Renal cortical epithelial cell (primary cell): ENCODE measurements around the gene CCDC175. TPM values are rescaled to one million over a fixed set of nuclear protein-coding genes. Genes with fewer than 3 reads are reported as not detected.
A peak's percentile ranks its signal among the peaks of the same experiment; 100 is the strongest.

Source experiments
- DNase-seq: peaks from one replicate; pipeline ENCODE4 v3.0.0-alpha.2; 2011; ENCODE audit warnings: low read depth
- total RNA-seq: library from RNA; depleted of rRNA; stranded (reverse); fragments of >200 nt; gene quantifications from 2 replicates; pipeline ENCODE4 v1.2.3, GENCODE V29; 2014

Gene CCDC175
- total RNA-seq = not detected in 2 replicates

GRCh38 chr14:59576332-59577294 is at the start of gene CCDC175:
Gene CCDC175 (minus strand): TSS chr14:59576812. CDS start chr14:59576775, 37 bp downstream.
- peak; percentile 69 for DNase-seq

GRCh38 chr14:59622631-59623030 is 46.0 kb upstream of the CCDC175 start:
- no peak for DNase-seq

GRCh38 chr14:59619061-59619460 is 42.4 kb upstream of the CCDC175 start:
- no peak for DNase-seq

GRCh38 chr14:59601056-59601455 is 24.4 kb upstream of the CCDC175 start:
- no peak for DNase-seq

- DNase-seq = peak; percentile 19
Measured at GRCh38 chr14:59600211-59600945, 23.8 kb upstream of the CCDC175 start.

- no peak for DNase-seq
Measured at GRCh38 chr14:59595071-59595470, 18.5 kb upstream of the CCDC175 start.

- no peak for DNase-seq
Measured at GRCh38 chr14:59591641-59592370, 15.2 kb upstream of the CCDC175 start.

- no peak for DNase-seq
Measured at GRCh38 chr14:59588101-59588500, 11.5 kb upstream of the CCDC175 start.

GRCh38 chr14:59585891-59586554 is 9.4 kb upstream of the CCDC175 start:
- no peak for DNase-seq

- DNase-seq = no peak
Measured at GRCh38 chr14:59583755-59584154, 7.1 kb upstream of the CCDC175 start.

GRCh38 chr14:59582845-59583509 is 6.4 kb upstream of the CCDC175 start:
- DNase-seq = no peak

GRCh38 chr14:59582161-59582560 is 5.5 kb upstream of the CCDC175 start:
- DNase-seq = no peak

- no peak for DNase-seq
Measured at GRCh38 chr14:59580911-59581310, 4.3 kb upstream of the CCDC175 start.

- peak; percentile 9 for DNase-seq
Measured at GRCh38 chr14:59570122-59570521, 6.5 kb downstream of the CCDC175 start.

- no peak for DNase-seq
Measured at GRCh38 chr14:59566725-59567124, 9.9 kb downstream of the CCDC175 start.

GRCh38 chr14:59566296-59566695 is 10.3 kb downstream of the CCDC175 start:
- no peak for DNase-seq

GRCh38 chr14:59565087-59565486 is 11.5 kb downstream of the CCDC175 start:
- DNase-seq = no peak

GRCh38 chr14:59564366-59564765 is 12.2 kb downstream of the CCDC175 start:
- no peak for DNase-seq

GRCh38 chr14:59547310-59547709 is 29.3 kb downstream of the CCDC175 start:
- no peak for DNase-seq

GRCh38 chr14:59543873-59544272 is 32.7 kb downstream of the CCDC175 start:
- no peak for DNase-seq

GRCh38 chr14:59541731-59542130 is 34.9 kb downstream of the CCDC175 start:
- no peak for DNase-seq
